ENCODE results near the gene TACR2.
A peak's percentile ranks its signal among the peaks of the same experiment; 100 is the strongest.

TACR2 gene

GRCh38 chr10:69416695-69417094, at the start of gene TACR2:
TACR2 (minus strand) TSS chr10:69416918; CDS start chr10:69416323, 595 bp downstream.
- no peak for DNase-seq (ENCODE audit: low spot score)

DNA sequence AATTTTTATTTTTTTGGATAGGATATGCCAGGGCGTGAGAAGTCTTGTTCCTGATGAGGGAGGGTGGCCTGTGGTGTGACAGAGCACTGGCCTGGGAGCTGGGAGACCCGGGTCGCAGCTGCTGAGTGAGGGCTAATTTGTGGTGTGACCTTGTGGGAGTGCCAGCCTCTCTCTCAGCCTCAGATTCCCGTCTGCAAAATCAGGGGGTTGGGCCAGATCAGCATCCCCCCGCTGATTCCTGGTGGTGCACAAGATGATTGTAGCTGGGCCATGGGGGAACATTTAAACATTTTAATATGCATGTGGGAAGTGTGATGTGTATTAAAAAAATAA, 49.4 kb upstream of the TACR2 start:
- no peak for DNase-seq (ENCODE audit: low spot score)

- DNase-seq (ENCODE audit: low spot score) = no peak
These were observed 48.9 kb upstream of the TACR2 start for GRCh38 chr10:69465457-69466157.

DNA sequence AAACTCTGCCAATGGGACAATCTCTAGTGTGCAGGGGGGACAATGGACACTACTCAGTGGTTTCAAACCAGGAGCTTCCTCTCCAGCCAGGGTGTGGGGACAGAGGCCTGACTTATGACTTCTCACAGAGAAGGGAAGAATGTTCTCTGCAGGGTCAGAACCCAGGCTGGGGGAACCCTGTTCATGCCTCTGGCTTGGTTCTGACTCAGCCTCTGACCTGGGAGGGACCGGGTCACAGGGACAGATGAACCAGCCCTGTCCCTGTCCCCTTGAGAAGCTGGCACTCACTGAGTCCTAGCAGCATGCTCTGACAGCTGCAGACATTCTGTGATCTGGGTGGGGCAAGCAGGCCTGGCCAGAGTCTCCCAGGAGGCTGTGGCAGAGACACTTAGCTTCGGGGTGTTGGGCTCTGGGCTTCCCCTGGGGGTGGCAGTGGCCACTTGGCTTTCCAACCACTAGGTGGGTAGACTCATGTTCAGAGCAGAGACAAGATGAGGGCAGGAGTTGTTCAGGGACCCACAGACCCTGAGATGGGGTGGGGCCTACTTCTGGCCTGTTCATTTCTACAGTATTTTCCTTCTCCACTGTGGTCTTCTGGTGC, 48.2 kb upstream of the TACR2 start:
- no peak for DNase-seq (ENCODE audit: low spot score)

GRCh38 chr10:69464401-69464800, 47.7 kb upstream of the TACR2 start:
- DNase-seq (ENCODE audit: low spot score) = no peak

DNA sequence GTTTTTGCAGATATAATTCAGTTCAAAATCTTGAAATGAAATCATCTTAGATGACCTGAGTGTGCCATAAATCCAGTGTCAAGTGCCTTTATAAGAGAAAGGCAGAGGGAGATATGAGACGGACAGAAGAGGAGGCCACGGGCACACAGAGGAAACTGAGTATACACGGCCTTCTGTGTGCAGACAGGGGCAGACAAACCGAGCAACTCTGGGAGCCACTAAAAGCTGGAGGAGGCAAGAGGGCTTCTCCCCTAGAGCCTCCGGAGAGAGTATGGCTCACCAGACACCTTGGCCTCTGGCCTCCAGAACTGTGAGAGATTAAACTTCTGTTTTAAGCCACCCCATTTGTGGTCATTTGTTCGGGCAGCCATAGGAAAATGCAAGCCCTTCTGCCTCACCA, 47.2 kb upstream of the TACR2 start:
- DNase-seq (ENCODE audit: low spot score) = no peak

- DNase-seq (ENCODE audit: low spot score) = no peak
These were observed 44.7 kb upstream of the TACR2 start for GRCh38 chr10:69461243-69462025.

GRCh38 chr10:69460576-69461242, 44.0 kb upstream of the TACR2 start:
- DNase-seq (ENCODE audit: low spot score) = no peak

GRCh38 chr10:69459893-69460575, 43.3 kb upstream of the TACR2 start:
- no peak for DNase-seq (ENCODE audit: low spot score)

DNA sequence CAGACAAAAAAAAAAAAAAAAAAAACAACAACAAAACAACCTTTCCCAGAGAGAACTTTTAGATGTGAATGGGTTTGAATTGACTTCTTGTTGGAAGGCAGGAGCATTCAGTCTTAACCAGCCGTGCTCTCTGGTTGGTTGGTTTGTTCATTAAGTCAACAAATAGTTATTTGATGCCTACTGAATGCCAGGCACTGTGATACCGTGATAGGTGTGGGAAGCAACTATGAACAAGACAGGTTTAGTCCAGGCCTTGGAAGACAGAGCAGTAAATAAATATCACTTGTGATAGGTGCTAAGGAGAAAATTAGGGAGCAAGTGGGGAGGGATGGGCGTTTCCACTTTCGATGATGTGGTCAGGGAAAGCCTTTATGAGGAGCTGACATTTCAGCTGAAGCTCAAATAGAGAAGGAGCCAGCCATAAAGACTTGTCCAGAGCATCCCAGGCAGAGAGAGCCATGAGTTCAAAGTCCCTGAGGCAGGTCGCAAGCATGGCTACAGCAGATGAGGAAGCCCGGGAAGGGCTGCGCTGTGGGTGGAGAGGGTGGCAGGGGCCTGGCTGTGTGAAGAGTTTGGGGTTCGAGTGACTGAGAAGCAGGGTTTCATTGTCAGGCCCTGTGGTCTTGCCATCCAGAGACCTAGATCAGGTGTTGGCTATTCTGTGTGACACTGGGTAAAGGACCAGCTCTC, 42.5 kb upstream of the TACR2 start:
- DNase-seq (ENCODE audit: low spot score) = no peak

DNA sequence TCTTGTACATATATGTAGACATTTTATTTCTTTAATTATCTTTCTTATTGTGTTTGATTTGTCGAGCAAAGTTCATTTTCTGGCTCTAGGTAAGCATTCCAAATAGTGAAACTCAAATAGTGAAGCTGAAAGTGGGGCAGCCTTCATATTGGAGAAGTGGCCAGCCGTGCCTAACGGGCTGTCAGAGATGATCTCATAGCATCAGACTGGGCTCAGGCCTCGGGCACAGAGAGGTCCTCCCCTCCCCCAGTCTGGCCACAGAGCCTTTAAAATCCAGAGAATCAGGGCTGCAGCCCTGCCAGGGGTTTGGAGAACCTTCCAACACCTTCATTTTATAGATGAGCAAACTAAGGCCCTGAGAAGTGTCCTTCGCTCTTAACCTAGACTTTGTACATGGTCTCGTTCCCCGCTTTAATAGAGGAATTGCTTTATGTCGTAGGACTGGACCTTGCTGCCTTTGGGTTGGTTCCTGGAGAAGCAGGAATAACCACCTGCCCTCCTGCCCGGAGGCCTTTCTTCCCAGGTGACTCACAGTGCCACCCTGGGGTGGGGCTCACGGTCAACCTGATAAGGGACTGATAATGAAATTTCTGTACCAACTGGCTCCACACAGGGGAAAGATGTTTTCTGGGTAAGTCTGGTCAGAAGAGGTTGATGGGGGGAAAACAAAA, 41.8 kb upstream of the TACR2 start:
- no peak for DNase-seq (ENCODE audit: low spot score)

- no peak for DNase-seq (ENCODE audit: low spot score)
These were observed 41.1 kb upstream of the TACR2 start for GRCh38 chr10:69457771-69458237.

DNA sequence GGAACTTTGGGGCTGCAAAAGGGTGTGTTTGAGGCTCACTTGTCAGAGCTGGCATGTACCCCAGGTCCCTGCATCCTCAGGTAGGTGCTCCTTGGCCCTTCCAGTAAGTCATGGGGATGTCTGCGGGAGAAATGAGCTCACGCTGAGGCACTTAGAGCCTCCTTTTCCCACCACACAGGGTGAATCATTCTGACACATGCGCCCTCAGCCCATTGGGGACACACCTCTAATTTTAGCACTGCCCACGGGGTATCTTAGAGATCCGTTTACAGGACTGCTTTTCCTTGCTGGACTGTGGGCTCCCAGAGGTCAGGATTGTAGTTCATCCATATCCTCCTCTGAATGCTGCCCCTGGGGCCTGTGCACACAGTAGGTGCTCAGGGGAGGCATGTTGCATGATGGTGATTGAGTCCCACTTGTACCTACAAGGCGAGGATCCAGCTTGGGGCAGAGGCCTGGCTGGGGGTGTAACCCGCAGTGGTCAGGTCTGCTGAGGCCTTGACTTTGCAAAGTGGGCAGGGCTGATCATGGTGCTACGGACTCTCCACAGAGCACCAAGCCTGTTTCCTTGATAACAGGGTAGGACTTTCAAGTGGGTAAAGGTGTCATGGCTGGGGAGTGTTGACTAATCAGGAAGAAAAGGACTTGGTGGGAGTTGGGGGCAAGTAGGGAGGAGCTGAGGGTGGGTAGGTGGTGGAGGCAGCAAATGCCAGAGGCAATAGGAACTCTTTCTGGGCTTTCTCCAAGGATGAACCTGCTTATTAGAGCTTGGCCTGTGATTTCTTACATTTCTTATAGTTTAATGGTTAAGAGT, 40.4 kb upstream of the TACR2 start:
- DNase-seq (ENCODE audit: low spot score) = no peak

GRCh38 chr10:69455006-69455763, 38.5 kb upstream of the TACR2 start:
- DNase-seq (ENCODE audit: low spot score) = no peak

DNA sequence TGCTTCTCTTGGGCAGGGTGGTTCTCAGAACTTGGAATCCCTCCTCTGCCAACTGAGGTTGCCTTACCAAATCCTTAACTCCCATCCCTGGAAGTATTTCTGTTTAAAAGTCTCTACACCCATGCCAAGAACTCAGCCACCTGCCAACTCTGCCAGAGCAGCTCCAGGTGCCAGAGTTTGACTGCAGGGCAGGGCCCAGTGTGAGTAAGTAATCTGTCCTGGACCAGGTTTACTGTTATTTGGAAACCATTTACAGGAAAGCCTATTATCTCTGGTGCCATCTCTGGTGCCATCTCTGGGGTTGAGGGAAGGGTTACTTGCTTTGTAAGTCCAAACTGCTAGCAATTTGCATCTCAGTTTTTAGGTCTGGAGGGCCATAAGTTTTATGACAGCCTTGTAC, 37.1 kb upstream of the TACR2 start:
- no peak for DNase-seq (ENCODE audit: low spot score)

DNA sequence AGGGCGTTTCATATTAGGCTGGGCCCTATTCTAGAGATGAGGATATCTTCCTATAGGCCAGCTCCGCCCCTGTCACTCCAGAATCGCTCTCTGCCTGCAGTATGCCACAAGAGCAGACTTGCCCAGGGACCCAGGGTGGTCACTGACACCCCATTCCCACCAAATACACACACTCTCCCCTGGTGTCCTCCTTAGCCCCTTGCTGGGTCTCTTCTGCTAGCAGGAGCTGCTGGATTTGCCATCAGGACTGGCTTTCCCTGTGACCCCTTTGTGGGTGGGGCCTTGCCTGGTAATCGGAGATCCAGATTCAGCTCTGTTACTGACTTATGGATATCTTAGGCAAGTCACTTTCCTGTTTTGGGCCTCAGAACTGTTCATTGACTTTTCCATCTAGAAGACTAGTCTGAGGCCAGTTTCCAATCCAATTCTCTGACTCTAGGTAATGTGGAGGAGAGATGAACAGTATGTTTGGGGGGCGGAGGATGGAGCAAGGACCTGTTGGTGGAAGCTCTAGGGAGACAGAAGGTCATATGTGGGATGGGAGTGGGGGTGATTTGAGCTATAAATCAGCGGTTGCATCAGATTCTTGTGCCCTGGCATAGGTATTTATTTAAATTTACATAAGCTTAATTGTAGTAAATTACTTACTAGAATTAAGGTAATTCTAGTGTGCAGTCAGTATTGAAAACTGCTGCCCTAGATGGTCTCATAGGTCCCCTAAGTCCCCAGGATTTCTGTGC, 36.1 kb upstream of the TACR2 start:
- no peak for DNase-seq (ENCODE audit: low spot score)

GRCh38 chr10:69451784-69452251, 35.1 kb upstream of the TACR2 start:
- no peak for DNase-seq (ENCODE audit: low spot score)

DNA sequence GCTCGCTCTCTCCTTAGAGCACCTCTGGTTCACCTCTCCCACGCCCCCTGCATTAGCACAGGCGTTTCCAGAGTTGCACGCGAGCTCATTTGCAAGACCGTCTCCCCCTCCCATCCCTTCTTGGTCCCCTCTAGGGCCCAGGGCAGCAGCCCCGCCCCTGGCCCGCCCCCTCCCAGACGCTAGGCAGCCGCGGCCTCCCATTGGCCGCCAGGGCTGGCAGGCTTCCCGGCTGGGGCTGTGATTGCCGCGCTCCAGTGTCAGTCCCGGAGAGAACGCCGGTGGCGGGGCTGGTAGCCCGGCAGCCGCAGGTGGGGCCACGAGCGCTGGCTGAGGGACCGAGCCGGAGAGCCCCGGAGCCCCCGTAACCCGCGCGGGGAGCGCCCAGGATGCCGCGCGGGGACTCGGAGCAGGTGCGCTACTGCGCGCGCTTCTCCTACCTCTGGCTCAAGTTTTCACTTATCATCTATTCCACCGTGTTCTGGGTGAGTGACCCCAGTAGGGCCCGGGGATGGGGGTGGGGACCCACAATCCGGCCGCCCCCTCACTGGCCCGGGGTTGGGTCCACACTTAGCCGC, 34.6 kb upstream of the TACR2 start, which contains the start of gene TSPAN15:
Gene TSPAN15 (plus strand): TSS at position 257 of the 575 bp plus-strand sequence. CDS start 130 bp downstream, at position 387.
- DNase-seq (ENCODE audit: low spot score) = peak; percentile 94

Measured in ecto neural progenitor cell (in vitro differentiated cells).